Ureter (tissue), 1 donor: ENCODE measurements around the gene CRIM1. TPM values are rescaled to one million over a fixed set of nuclear protein-coding genes. Genes with fewer than 3 reads are reported as not detected.

Experiments
- DNase-seq: peaks from one replicate; pipeline ENCODE4 v3.0.0-alpha.2; 2020; ENCODE audit warnings: low spot score
- total RNA-seq: library from RNA; stranded (reverse); gene quantifications from one replicate; pipeline ENCODE4 v1.2.4, GENCODE V29; 2023
- donor health status: DM: yes; HTN: yes; CAD: no.

The CRIM1 gene
- total RNA-seq, 1 donor from 2014 or later: 95.0 TPM

GRCh38 chr2:36554531-36554930, 199.0 kb downstream of the CRIM1 start:
- no peak for DNase-seq

GRCh38 chr2:36555789-36556188, 200.2 kb downstream of the CRIM1 start:
- no peak for DNase-seq

- DNase-seq: no peak
These were observed 201.3 kb downstream of the CRIM1 start for GRCh38 chr2:36556842-36557241.

- no peak for DNase-seq
These were observed 203.8 kb downstream of the CRIM1 start for GRCh38 chr2:36559221-36559942.

- DNase-seq: no peak
These were observed 205.1 kb downstream of the CRIM1 start for GRCh38 chr2:36560726-36561125.

- no peak for DNase-seq
These were observed 205.8 kb downstream of the CRIM1 start for GRCh38 chr2:36561237-36561944.

GRCh38 chr2:36562240-36562639, 206.7 kb downstream of the CRIM1 start:
- no peak for DNase-seq

GRCh38 chr2:36562973-36563532, 207.5 kb downstream of the CRIM1 start:
- DNase-seq: no peak

GRCh38 chr2:36564377-36564930, 208.9 kb downstream of the CRIM1 start:
- no peak for DNase-seq

GRCh38 chr2:36565712-36566111, 210.1 kb downstream of the CRIM1 start:
- no peak for DNase-seq

- DNase-seq: no peak
These were observed 211.3 kb downstream of the CRIM1 start for GRCh38 chr2:36566887-36567286.

- no peak for DNase-seq
These were observed 212.3 kb downstream of the CRIM1 start for GRCh38 chr2:36567711-36568408.

GRCh38 chr2:36568516-36569246, 213.1 kb downstream of the CRIM1 start:
- DNase-seq: no peak

GRCh38 chr2:36569267-36569856, 213.8 kb downstream of the CRIM1 start:
- DNase-seq: no peak

- no peak for DNase-seq
These were observed 214.8 kb downstream of the CRIM1 start for GRCh38 chr2:36570416-36570815.

GRCh38 chr2:36572054-36572718, 216.6 kb downstream of the CRIM1 start:
- DNase-seq: no peak

- DNase-seq: no peak
These were observed 217.1 kb downstream of the CRIM1 start for GRCh38 chr2:36572719-36573059.

- no peak for DNase-seq
These were observed 217.6 kb downstream of the CRIM1 start for GRCh38 chr2:36573165-36573564.

GRCh38 chr2:36574560-36574959, 219.0 kb downstream of the CRIM1 start:
- DNase-seq: no peak

- DNase-seq: no peak
These were observed 222.3 kb downstream of the CRIM1 start for GRCh38 chr2:36577884-36578283.
